ENCODE data around the gene SAMD9.

DNA sequence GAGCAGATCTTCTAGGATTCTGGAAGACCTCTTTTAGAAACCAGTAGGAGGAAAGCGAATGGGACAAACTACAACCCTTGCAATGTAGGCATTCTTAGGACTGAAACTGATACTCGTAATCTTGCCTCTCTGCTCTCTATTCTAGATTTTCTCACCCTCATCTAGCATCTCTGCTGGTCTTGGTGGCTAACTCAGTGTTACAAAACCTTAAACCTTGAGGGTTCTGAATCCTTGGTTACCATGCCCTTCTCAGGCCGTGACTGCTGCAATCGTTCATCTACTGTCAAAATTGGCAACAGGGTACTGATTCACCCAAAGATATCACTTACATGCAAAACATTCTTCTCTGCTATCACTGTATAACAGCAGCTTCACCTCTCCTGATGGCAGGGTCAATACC, 55.2 kb downstream of the SAMD9 start:
- no peak for TF ChIP-seq CTCF (IDR thresholded peaks at IDR 0.05)
- TF ChIP-seq POLR2AphosphoS5 (IDR thresholded peaks at IDR 0.05; ENCODE audit: low read depth, low read length), result no peak
- no peak for TF ChIP-seq SIN3A (IDR thresholded peaks at IDR 0.05; ENCODE audit: borderline replicate concordance, insufficient read depth, low read depth, low read length)
- no peak for TF ChIP-seq TCF7L2 (IDR thresholded peaks at IDR 0.05; ENCODE audit: low read depth, low read length)
- TF ChIP-seq, protein P1, sequence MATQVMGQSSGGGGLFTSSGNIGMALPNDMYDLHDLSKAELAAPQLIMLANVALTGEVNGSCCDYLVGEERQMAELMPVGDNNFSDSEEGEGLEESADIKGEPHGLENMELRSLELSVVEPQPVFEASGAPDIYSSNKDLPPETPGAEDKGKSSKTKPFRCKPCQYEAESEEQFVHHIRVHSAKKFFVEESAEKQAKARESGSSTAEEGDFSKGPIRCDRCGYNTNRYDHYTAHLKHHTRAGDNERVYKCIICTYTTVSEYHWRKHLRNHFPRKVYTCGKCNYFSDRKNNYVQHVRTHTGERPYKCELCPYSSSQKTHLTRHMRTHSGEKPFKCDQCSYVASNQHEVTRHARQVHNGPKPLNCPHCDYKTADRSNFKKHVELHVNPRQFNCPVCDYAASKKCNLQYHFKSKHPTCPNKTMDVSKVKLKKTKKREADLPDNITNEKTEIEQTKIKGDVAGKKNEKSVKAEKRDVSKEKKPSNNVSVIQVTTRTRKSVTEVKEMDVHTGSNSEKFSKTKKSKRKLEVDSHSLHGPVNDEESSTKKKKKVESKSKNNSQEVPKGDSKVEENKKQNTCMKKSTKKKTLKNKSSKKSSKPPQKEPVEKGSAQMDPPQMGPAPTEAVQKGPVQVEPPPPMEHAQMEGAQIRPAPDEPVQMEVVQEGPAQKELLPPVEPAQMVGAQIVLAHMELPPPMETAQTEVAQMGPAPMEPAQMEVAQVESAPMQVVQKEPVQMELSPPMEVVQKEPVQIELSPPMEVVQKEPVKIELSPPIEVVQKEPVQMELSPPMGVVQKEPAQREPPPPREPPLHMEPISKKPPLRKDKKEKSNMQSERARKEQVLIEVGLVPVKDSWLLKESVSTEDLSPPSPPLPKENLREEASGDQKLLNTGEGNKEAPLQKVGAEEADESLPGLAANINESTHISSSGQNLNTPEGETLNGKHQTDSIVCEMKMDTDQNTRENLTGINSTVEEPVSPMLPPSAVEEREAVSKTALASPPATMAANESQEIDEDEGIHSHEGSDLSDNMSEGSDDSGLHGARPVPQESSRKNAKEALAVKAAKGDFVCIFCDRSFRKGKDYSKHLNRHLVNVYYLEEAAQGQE (IDR thresholded peaks at IDR 0.05; ENCODE audit: insufficient read depth in 1 of 2, low read depth in 2 of 2, low read length in 1 of 2), result no peak

All from Panc1 (cell line).